Suprapubic skin (tissue), 4 donors: ENCODE data around the gene SH2B3. TPM values are rescaled to one million over a fixed set of nuclear protein-coding genes. Genes with fewer than 3 reads are reported as not detected.

Experiments used
- DNase-seq, 2 donors: peaks; one replicate each; pipeline ENCODE4 v3.0.0-alpha.2; 2019; ENCODE audit warnings: low spot score in 2 of 2
- H3K27ac ChIP-seq: fragments of 200-600 bp; sonication (generic); one replicate; pipeline ENCODE4 v1.5.1; 2019
- H3K27me3 ChIP-seq: fragments of 200-600 bp; sonication (generic); one replicate; pipeline ENCODE4 v1.5.1; 2019
- H3K36me3 ChIP-seq: fragments of 200-600 bp; sonication (generic); one replicate; pipeline ENCODE4 v1.5.1; 2019
- H3K4me1 ChIP-seq: fragments of 200-600 bp; sonication (generic); one replicate; pipeline ENCODE4 v1.5.1; 2019
- H3K4me3 ChIP-seq: fragments of 200-600 bp; sonication (generic); one replicate; pipeline ENCODE4 v1.5.1; 2019; ENCODE audit warnings: mild to moderate bottlenecking
- H3K9me3 ChIP-seq: fragments of 200-600 bp; sonication (generic); one replicate; pipeline ENCODE4 v1.5.1; 2019
- CTCF ChIP-seq, 2 donors: fragments of 200-600 bp in 1 of 2; fragments of 450-650 bp in 1 of 2; sonication (generic) in 1 of 2; IDR thresholded peaks; one replicate each; pipeline ENCODE4 v1.5.1; 2016 to 2019; ENCODE audit warnings: antibody characterized with exemption in 2 of 2, mild to moderate bottlenecking in 1 of 2, moderate library complexity in 1 of 2
- EP300 ChIP-seq: sonication (generic); formaldehyde crosslinking; IDR thresholded peaks from one replicate; pipeline ENCODE4 v1.6.1; 2017; ENCODE audit warnings: antibody characterized with exemption
- POLR2A ChIP-seq, 2 donors: fragments of 450-650 bp; IDR thresholded peaks; one replicate each; pipeline ENCODE4 v1.6.1; 2017; ENCODE audit warnings: antibody characterized with exemption in 2 of 2, mild to moderate bottlenecking in 2 of 2, moderate library complexity in 2 of 2
- POLR2AphosphoS5 ChIP-seq, 3 donors: sonication (generic); formaldehyde crosslinking; IDR thresholded peaks; one replicate each; pipeline ENCODE4 v1.6.1; 2017; ENCODE audit warnings: antibody characterized with exemption in 3 of 3
- WGBS: methylation state at CpG from one replicate; pipeline ENCODE4 v1.1.5; 2018; 5-methylcytosine and 5-hydroxymethylcytosine counted together
- total RNA-seq, 4 donors: library from RNA; depleted of rRNA; stranded (reverse); fragments of >200 nt; gene quantifications; one replicate each; pipeline ENCODE4 v1.1.0, GENCODE V29; 2016

The SH2B3 gene
- total RNA-seq = 1 to 10 TPM; 3.4 to 7.1 (median 4.2) TPM

DNA sequence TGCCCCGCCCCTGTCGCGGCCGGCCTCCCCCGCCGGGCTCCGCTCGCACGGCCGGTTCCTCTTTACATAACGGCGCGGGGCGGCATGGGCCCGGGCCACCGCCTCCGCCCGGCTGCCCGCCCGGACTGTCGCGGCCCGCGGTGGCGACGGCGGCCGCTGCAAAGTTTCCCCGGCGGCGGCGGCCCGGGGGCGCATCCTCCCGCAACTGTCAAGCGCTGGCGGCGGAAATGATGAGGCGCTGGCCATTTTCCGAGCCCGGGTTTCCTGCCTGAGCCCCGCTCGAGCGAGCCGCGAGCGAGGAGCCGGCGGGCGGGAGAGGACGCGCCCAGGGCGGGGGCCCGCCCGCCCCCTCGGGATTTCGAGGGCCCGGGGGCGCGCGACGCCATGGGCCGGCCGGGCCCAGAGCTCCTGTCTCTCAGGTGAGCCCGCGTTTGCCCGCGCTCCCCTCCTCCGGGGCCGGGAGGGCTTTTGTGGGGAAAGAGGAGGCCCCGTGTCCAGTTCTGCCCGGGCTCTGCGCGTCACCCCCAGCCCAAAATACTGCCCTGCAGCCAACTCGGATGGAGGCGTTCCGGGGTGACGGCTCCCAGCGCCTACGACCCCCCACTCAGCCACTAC, at the start of gene SH2B3:
Gene SH2B3, plus strand, starts transcription at position 65 of the 615 bp plus-strand sequence. CDS start 12,223 bp downstream, outside the sequence.
- TF ChIP-seq POLR2A (IDR thresholded peaks at IDR 0.05) (peak in 1 of 2 donors; percentile 71), CTCF (IDR thresholded peaks at IDR 0.05) (no peak), EP300 (no peak), POLR2AphosphoS5 (IDR thresholded peaks at IDR 0.05) (no peak)
- Histone ChIP-seq H3K27me3 (no peaks in the 10 kb centered on the region), H3K4me1 (peaks cover 74% of the 10 kb centered on the region), H3K4me3 (peak within 1 kb of the TSS; percentile 75), H3K36me3 (no peaks in the 10 kb centered on the region), H3K27ac (peak within 1 kb of the TSS; percentile 86), H3K9me3 (no peaks in the 10 kb centered on the region)
- 1% methylated on average over 32 of the region's 80 CpGs for WGBS
- DNase-seq = peak in 1 of 2 donors; percentile 87

GRCh38 chr12:111359231-111359913, 46.4 kb upstream of the SH2B3 start:
- 43% methylated on average over 11 of the region's 11 CpGs for WGBS
- Histone ChIP-seq H3K36me3 (peaks cover 26% of the 10 kb centered on the region), H3K27ac (no peak overlapping the region), H3K9me3 (no peaks in the 10 kb centered on the region), H3K4me3 (no peak overlapping the region), H3K4me1 (peaks cover 4% of the 10 kb centered on the region), H3K27me3 (no peaks in the 10 kb centered on the region)
- no peak for DNase-seq
- no peak for TF ChIP-seq POLR2A (IDR thresholded peaks at IDR 0.05)
- TF ChIP-seq POLR2AphosphoS5 (IDR thresholded peaks at IDR 0.05) = no peak
- TF ChIP-seq EP300 = no peak
- no peak for TF ChIP-seq CTCF (IDR thresholded peaks at IDR 0.05)

GRCh38 chr12:111359914-111360276, 45.8 kb upstream of the SH2B3 start:
- no peak overlapping the region for H3K27ac ChIP-seq
- H3K4me1 ChIP-seq = peaks cover 4% of the 10 kb centered on the region
- DNase-seq = no peak
- H3K27me3 ChIP-seq = no peaks in the 10 kb centered on the region
- 42% methylated on average over 5 of the region's 5 CpGs for WGBS
- H3K36me3 ChIP-seq = peaks cover 28% of the 10 kb centered on the region
- H3K4me3 ChIP-seq = no peak overlapping the region
- no peaks in the 10 kb centered on the region for H3K9me3 ChIP-seq
- TF ChIP-seq CTCF (IDR thresholded peaks at IDR 0.05) = no peak
- TF ChIP-seq POLR2A (IDR thresholded peaks at IDR 0.05) = no peak
- no peak for TF ChIP-seq EP300
- no peak for TF ChIP-seq POLR2AphosphoS5 (IDR thresholded peaks at IDR 0.05)

- TF ChIP-seq CTCF (IDR thresholded peaks at IDR 0.05) (no peak), EP300 (no peak), POLR2A (IDR thresholded peaks at IDR 0.05) (no peak), POLR2AphosphoS5 (IDR thresholded peaks at IDR 0.05) (no peak)
- Histone ChIP-seq H3K36me3 (peaks cover 32% of the 10 kb centered on the region), H3K4me1 (peaks cover 4% of the 10 kb centered on the region), H3K4me3 (no peak overlapping the region), H3K9me3 (no peaks in the 10 kb centered on the region), H3K27ac (no peak overlapping the region), H3K27me3 (no peaks in the 10 kb centered on the region)
- 58% methylated on average over 9 of the region's 9 CpGs for WGBS
- DNase-seq = no peak
Measured at GRCh38 chr12:111360325-111360930, 45.3 kb upstream of the SH2B3 start.

GRCh38 chr12:111361073-111361716, 44.5 kb upstream of the SH2B3 start:
- Histone ChIP-seq H3K27ac (no peak overlapping the region), H3K9me3 (no peaks in the 10 kb centered on the region), H3K36me3 (peaks cover 39% of the 10 kb centered on the region), H3K27me3 (no peaks in the 10 kb centered on the region), H3K4me1 (peaks cover 4% of the 10 kb centered on the region), H3K4me3 (no peak overlapping the region)
- WGBS = 66% methylated on average over 13 of the region's 13 CpGs
- TF ChIP-seq CTCF (IDR thresholded peaks at IDR 0.05) = no peak
- no peak for TF ChIP-seq POLR2A (IDR thresholded peaks at IDR 0.05)
- no peak for TF ChIP-seq EP300
- TF ChIP-seq POLR2AphosphoS5 (IDR thresholded peaks at IDR 0.05) = no peak
- DNase-seq = no peak
